HEK293 (cell line): ENCODE measurements around the gene TOP2A.

Experiments used
- CTCF ChIA-PET: fragments of 350-600 bp; formaldehyde crosslinking; extraction: SDS; loops from one replicate; lab custom pipeline; 2021; ENCODE audit warnings: antibody characterized with exemption; lab: Yijun Ruan, JAX
- POLR2A ChIA-PET: fragments of 300-600 bp; formaldehyde crosslinking; extraction: SDS; loops from one replicate; lab custom pipeline; 2020; ENCODE audit warnings: antibody characterized with exemption, inconsistent platforms; lab: Yijun Ruan, JAX
- H3K27ac ChIP-seq: fragments of 200-500 bp; sonication (Bioruptor generic); 2 replicates; pipeline ENCODE4 v1.5.1; 2014; ENCODE audit warnings: low read depth, low read length, control low read depth, inconsistent platforms; ENCODE audit errors: extremely low read depth
- H3K36me3 ChIP-seq, 2 experiments: fragments of 200-500 bp in 1 of 2; sonication (Bioruptor generic) in 1 of 2; 1 replicate in 1 of 2; 2 replicates in 1 of 2; pipeline ENCODE4 v1.5.1; 2014 to 2017; ENCODE audit warnings: inconsistent platforms in 2 of 2, low read length in 2 of 2; ENCODE audit not compliant: control insufficient read depth in 2 of 2, insufficient read depth in 1 of 2
- H3K4me1 ChIP-seq: fragments of 200-500 bp; sonication (Bioruptor generic); 2 replicates; pipeline ENCODE4 v1.5.1; 2014; ENCODE audit warnings: mild to moderate bottlenecking, low read length, inconsistent platforms; ENCODE audit not compliant: control insufficient read depth, insufficient read depth
- H3K4me3 ChIP-seq: 2 replicates; pipeline ENCODE4 v1.5.1; 2011; ENCODE audit warnings: low read depth, mild to moderate bottlenecking, control low read depth, low read length, moderate library complexity
- H3K9me3 ChIP-seq: fragments of 200-500 bp; sonication (Bioruptor generic); 2 replicates; pipeline ENCODE4 v1.5.1; 2014; ENCODE audit warnings: low read depth, low read length, inconsistent platforms; ENCODE audit not compliant: control insufficient read depth, insufficient read depth
- BCL11B ChIP-seq: fragments of 450-650 bp; formaldehyde crosslinking; IDR thresholded peaks from 2 replicates; pipeline ENCODE4 v1.5.1; 2016; ENCODE audit warnings: low read depth, missing biosample characterization, missing genetic modification characterization
- HOXD13 ChIP-seq: sonication (generic); formaldehyde crosslinking; IDR thresholded peaks from 2 replicates; pipeline ENCODE4 v1.8.0; 2022; ENCODE audit warnings: missing genetic modification reagents, borderline replicate concordance
- KLF9 ChIP-seq: fragments of 450-650 bp; formaldehyde crosslinking; IDR thresholded peaks from 2 replicates; pipeline ENCODE4 v1.5.1; 2016; ENCODE audit warnings: missing biosample characterization, missing genetic modification characterization, low read depth
- ZNF19 ChIP-seq: fragments of 450-650 bp; formaldehyde crosslinking; IDR thresholded peaks from 2 replicates; pipeline ENCODE4; 2016; ENCODE audit warnings: missing biosample characterization, missing genetic modification characterization, low read depth
- ZNF341 ChIP-seq: fragments of 450-650 bp; formaldehyde crosslinking; IDR thresholded peaks from 2 replicates; pipeline ENCODE4; 2016; ENCODE audit warnings: low read depth, missing biosample characterization, missing genetic modification characterization
- ZNF510 ChIP-seq: fragments of 450-650 bp; formaldehyde crosslinking; IDR thresholded peaks from 2 replicates; pipeline ENCODE4 v1.5.1; 2018; ENCODE audit warnings: mild to moderate bottlenecking, missing genetic modification characterization, missing biosample characterization; ENCODE audit not compliant: insufficient replicate concordance
- TF ChIP-seq, protein P1 (sequence below): fragments of 450-650 bp; formaldehyde crosslinking; IDR thresholded peaks from 2 replicates; pipeline ENCODE4 v1.5.1; 2016; ENCODE audit warnings: missing biosample characterization, missing genetic modification characterization
- TF ChIP-seq, protein P2 (sequence below): fragments of 450-650 bp; formaldehyde crosslinking; IDR thresholded peaks from 2 replicates; pipeline ENCODE4 v1.5.1; 2016; ENCODE audit warnings: missing biosample characterization, missing genetic modification characterization, borderline replicate concordance
- TF ChIP-seq, protein P3 (sequence below): fragments of 450-650 bp; formaldehyde crosslinking; IDR thresholded peaks from 2 replicates; pipeline ENCODE4 v1.5.1; 2016; ENCODE audit warnings: missing biosample characterization, missing genetic modification characterization
- TF ChIP-seq, protein P4 (sequence below): fragments of 450-650 bp; formaldehyde crosslinking; IDR thresholded peaks from 2 replicates; pipeline ENCODE4 v1.5.1; 2016; ENCODE audit warnings: missing biosample characterization, missing genetic modification characterization, low read depth
- TF ChIP-seq, protein P5 (sequence below): fragments of 450-650 bp; formaldehyde crosslinking; IDR thresholded peaks from 2 replicates; pipeline ENCODE4 v1.5.1; 2017; ENCODE audit warnings: missing biosample characterization, missing genetic modification characterization

Gene TOP2A

DNA sequence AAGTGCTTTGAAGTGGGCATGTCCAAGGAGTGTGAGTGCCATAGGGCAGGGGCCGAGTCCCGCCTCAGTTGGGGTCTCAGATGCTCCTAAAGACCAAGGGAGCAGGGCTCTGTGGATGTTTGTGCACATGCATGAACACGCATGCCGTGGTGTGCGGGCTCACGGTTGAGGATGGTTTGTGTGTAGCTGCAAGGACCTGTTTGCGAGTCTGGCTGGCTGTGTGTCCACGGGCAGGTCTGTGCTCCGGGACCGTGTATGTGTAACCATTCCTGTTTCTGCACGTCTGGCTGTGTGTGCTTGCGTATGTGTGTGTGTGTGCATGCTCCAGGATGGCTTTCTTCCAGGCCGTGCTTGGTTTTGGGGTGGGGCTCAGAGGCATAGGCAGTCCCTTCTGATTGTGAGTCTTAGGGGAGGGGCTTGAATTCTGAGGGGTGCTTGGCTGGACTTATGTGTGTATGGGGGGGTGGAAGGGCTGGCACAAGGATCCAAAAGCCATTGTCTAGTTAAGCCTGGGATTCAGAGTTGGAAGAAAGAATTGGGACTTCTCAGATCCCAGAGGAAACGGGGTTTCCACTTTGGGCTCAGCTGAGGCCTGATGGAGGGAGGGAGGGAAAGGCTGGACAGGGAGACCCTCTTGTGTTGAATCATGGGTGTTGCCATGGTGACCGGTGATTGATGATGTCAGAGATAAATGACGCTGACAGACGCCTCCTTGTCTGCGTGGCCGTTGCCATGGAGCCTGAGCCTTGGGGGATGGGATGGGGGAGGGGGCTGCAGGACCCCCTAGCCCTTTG is 67.6 kb downstream of the TOP2A start:
- CTCF ChIA-PET: interaction anchor here (1.0 to 16.1 kb wide), 2 partner anchors 44 to 56 kb away, joined by 3 to 453 read pairs; partner anchors contain the start of gene RARA

DNA sequence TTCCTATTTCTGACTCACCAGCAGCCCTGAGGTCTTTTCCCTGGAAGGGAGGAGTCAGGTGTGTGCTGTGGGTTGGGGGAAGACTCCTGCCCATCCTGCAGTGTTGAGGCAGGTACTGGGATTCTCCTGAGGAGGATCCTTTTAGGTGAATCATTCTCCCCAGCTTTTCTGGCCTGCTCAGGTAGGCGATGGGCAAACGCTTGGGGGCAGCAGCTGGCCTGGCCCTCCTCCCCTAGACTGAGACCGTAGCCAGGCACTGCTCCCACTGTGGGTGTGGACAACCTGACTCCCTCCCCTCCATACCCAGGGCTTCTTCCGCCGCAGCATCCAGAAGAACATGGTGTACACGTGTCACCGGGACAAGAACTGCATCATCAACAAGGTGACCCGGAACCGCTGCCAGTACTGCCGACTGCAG is 68.2 kb downstream of the TOP2A start:
- CTCF ChIA-PET: interaction anchor here (0.6 kb wide), 1 partner anchor 46 kb away, joined by 4 read pairs; no protein-coding TSS in a partner anchor
- TF ChIP-seq BCL11B (tag by site-specific recombination): no peak
- TF ChIP-seq, protein P1, sequence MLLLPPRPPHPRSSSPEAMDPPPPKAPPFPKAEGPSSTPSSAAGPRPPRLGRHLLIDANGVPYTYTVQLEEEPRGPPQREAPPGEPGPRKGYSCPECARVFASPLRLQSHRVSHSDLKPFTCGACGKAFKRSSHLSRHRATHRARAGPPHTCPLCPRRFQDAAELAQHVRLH (tag by site-specific recombination): no peak
- H3K4me3 ChIP-seq: no peak overlapping the region
- POLR2A ChIA-PET: interaction anchor here (2.1 kb wide), 1 partner anchor 43 kb away, joined by 6 read pairs; no protein-coding TSS in a partner anchor
- peaks cover 6 to 45% of the 10 kb centered on the region in 2 experiments; a peak in 2 of 3 replicates for H3K36me3 ChIP-seq
- H3K27ac ChIP-seq: no peak overlapping the region
- no peaks in the 10 kb centered on the region for H3K9me3 ChIP-seq
- peaks cover 11% of the 10 kb centered on the region for H3K4me1 ChIP-seq

More for the DNA sequence above, 67.6 kb downstream of the TOP2A start:
- POLR2A ChIA-PET: interaction anchor here (2.1 kb wide), 1 partner anchor 43 kb away, joined by 6 read pairs; no protein-coding TSS in a partner anchor
- H3K36me3 ChIP-seq: peaks cover 6 to 46% of the 10 kb centered on the region in 2 experiments; a peak in 2 of 3 replicates
- H3K9me3 ChIP-seq: no peaks in the 10 kb centered on the region
- no peak overlapping the region for H3K4me3 ChIP-seq
- no peak overlapping the region for H3K27ac ChIP-seq
- H3K4me1 ChIP-seq: peaks cover 5% of the 10 kb centered on the region
- TF ChIP-seq, protein P2, sequence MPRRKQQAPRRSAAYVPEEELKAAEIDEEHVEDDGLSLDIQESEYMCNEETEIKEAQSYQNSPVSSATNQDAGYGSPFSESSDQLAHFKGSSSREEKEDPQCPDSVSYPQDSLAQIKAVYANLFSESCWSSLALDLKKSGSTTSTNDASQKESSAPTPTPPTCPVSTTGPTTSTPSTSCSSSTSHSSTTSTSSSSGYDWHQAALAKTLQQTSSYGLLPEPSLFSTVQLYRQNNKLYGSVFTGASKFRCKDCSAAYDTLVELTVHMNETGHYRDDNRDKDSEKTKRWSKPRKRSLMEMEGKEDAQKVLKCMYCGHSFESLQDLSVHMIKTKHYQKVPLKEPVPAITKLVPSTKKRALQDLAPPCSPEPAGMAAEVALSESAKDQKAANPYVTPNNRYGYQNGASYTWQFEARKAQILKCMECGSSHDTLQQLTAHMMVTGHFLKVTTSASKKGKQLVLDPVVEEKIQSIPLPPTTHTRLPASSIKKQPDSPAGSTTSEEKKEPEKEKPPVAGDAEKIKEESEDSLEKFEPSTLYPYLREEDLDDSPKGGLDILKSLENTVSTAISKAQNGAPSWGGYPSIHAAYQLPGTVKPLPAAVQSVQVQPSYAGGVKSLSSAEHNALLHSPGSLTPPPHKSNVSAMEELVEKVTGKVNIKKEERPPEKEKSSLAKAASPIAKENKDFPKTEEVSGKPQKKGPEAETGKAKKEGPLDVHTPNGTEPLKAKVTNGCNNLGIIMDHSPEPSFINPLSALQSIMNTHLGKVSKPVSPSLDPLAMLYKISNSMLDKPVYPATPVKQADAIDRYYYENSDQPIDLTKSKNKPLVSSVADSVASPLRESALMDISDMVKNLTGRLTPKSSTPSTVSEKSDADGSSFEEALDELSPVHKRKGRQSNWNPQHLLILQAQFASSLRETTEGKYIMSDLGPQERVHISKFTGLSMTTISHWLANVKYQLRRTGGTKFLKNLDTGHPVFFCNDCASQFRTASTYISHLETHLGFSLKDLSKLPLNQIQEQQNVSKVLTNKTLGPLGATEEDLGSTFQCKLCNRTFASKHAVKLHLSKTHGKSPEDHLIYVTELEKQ: no peak
- TF ChIP-seq ZNF341 (tag by site-specific recombination) (0 out of 2 replicates have a peak, but pooled peaks have one; percentile 18), ZNF510 (tag by site-specific recombination) (no peak), ZNF19 (tag by site-specific recombination) (no peak), KLF9 (tag by site-specific recombination) (no peak), HOXD13 (CRISPR knock-in tag) (no peak)
- TF ChIP-seq, protein P3, sequence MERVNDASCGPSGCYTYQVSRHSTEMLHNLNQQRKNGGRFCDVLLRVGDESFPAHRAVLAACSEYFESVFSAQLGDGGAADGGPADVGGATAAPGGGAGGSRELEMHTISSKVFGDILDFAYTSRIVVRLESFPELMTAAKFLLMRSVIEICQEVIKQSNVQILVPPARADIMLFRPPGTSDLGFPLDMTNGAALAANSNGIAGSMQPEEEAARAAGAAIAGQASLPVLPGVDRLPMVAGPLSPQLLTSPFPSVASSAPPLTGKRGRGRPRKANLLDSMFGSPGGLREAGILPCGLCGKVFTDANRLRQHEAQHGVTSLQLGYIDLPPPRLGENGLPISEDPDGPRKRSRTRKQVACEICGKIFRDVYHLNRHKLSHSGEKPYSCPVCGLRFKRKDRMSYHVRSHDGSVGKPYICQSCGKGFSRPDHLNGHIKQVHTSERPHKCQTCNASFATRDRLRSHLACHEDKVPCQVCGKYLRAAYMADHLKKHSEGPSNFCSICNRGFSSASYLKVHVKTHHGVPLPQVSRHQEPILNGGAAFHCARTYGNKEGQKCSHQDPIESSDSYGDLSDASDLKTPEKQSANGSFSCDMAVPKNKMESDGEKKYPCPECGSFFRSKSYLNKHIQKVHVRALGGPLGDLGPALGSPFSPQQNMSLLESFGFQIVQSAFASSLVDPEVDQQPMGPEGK (tag by site-specific recombination): peak; percentile 51
- TF ChIP-seq, protein P4, sequence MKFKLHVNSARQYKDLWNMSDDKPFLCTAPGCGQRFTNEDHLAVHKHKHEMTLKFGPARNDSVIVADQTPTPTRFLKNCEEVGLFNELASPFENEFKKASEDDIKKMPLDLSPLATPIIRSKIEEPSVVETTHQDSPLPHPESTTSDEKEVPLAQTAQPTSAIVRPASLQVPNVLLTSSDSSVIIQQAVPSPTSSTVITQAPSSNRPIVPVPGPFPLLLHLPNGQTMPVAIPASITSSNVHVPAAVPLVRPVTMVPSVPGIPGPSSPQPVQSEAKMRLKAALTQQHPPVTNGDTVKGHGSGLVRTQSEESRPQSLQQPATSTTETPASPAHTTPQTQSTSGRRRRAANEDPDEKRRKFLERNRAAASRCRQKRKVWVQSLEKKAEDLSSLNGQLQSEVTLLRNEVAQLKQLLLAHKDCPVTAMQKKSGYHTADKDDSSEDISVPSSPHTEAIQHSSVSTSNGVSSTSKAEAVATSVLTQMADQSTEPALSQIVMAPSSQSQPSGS: 0 out of 2 replicates have a peak, but pooled peaks have one; percentile 16
- TF ChIP-seq, protein P5, sequence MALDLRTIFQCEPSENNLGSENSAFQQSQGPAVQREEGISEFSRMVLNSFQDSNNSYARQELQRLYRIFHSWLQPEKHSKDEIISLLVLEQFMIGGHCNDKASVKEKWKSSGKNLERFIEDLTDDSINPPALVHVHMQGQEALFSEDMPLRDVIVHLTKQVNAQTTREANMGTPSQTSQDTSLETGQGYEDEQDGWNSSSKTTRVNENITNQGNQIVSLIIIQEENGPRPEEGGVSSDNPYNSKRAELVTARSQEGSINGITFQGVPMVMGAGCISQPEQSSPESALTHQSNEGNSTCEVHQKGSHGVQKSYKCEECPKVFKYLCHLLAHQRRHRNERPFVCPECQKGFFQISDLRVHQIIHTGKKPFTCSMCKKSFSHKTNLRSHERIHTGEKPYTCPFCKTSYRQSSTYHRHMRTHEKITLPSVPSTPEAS (tag by site-specific recombination): peak; percentile 52; the same call in 1 of the 2 replicates
